ENCODE measurements around the gene DSG3.

DSG3 gene

GRCh38 chr18:31444142-31444541 lies 3.4 kb upstream of the DSG3 start:
- no peak overlapping the region for H3K4me3 ChIP-seq (ENCODE audit: low read length in 2 of 2)
- no CpG with 5 or more reads among the region's 2 CpGs for WGBS, 2 donors (ENCODE audit: extremely low coverage in 2 of 2, insufficient read length in 2 of 2, insufficient replicate concordance in 1 of 2)
- peaks cover 0 to 2% (median 0%) of the 10 kb centered on the region in 3 experiments for H3K27me3 ChIP-seq (ENCODE audit: control insufficient read depth in 3 of 3, insufficient read depth in 3 of 3, low read depth in 1 of 3, low read length in 3 of 3)
- H3K4ac ChIP-seq (ENCODE audit: low read length): no peak overlapping the region
- H4K91ac ChIP-seq (ENCODE audit: low read depth, low read length, poor library complexity): no peak overlapping the region
- no peak overlapping the region for H3K14ac ChIP-seq (ENCODE audit: low read length)
- no peak overlapping the region for H2BK5ac ChIP-seq (ENCODE audit: low read length)
- H3K79me1 ChIP-seq (ENCODE audit: low read depth, low read length): no peaks in the 10 kb centered on the region
- H3K36me3 ChIP-seq (replicated peaks in 1 of 2; ENCODE audit: control insufficient read depth in 2 of 2, insufficient read depth in 2 of 2, low read length in 2 of 2): no peaks in the 10 kb centered on the region
- H2AK5ac ChIP-seq (ENCODE audit: low read depth, low read length): no peak overlapping the region
- H3K23ac ChIP-seq (ENCODE audit: low read depth, low read length, poor library complexity): no peak overlapping the region
- H2BK120ac ChIP-seq (ENCODE audit: low read depth, low read length): no peak overlapping the region
- no peaks in the 10 kb centered on the region for H3K9me3 ChIP-seq (replicated peaks in 1 of 2; ENCODE audit: control insufficient read depth in 2 of 2, insufficient read depth in 1 of 2, low read depth in 1 of 2, low read length in 2 of 2)
- H3K18ac ChIP-seq (ENCODE audit: low read length): no peak overlapping the region
- H4K8ac ChIP-seq (ENCODE audit: low read depth, low read length): no peak overlapping the region
- H2BK12ac ChIP-seq (ENCODE audit: low read length): no peak overlapping the region
- no peak overlapping the region for H3K27ac ChIP-seq (replicated peaks; ENCODE audit: low read length)
- H3K9ac ChIP-seq (ENCODE audit: low read depth, low read length, poor library complexity): no peak overlapping the region
- no peak overlapping the region for H2AFZ ChIP-seq (ENCODE audit: low read length)
- H3K4me1 ChIP-seq (ENCODE audit: control insufficient read depth in 2 of 2, insufficient read depth in 1 of 2, low read depth in 1 of 2, low read length in 2 of 2): no peaks in the 10 kb centered on the region
- DNase-seq (ENCODE audit: low spot score): no peak
- H3K4me2 ChIP-seq (ENCODE audit: insufficient read depth, low read length, poor library complexity, severe bottlenecking): no peak overlapping the region
- H2BK15ac ChIP-seq (ENCODE audit: low read length): no peak overlapping the region

GRCh38 chr18:31445908-31446307 lies 1.6 kb upstream of the DSG3 start:
- H2AK5ac ChIP-seq (ENCODE audit: low read depth, low read length): no peak overlapping the region
- no peak overlapping the region for H3K4me3 ChIP-seq (ENCODE audit: low read length in 2 of 2)
- H3K36me3 ChIP-seq (replicated peaks in 1 of 2; ENCODE audit: control insufficient read depth in 2 of 2, insufficient read depth in 2 of 2, low read length in 2 of 2): no peaks in the 10 kb centered on the region
- H4K8ac ChIP-seq (ENCODE audit: low read depth, low read length): no peak overlapping the region
- no peak for DNase-seq (ENCODE audit: low spot score)
- no peak overlapping the region for H3K27ac ChIP-seq (replicated peaks; ENCODE audit: low read length)
- H3K9ac ChIP-seq (ENCODE audit: low read depth, low read length, poor library complexity): no peak overlapping the region
- H3K4me2 ChIP-seq (ENCODE audit: insufficient read depth, low read length, poor library complexity, severe bottlenecking): no peak overlapping the region
- H3K4me1 ChIP-seq (ENCODE audit: control insufficient read depth in 2 of 2, insufficient read depth in 1 of 2, low read depth in 1 of 2, low read length in 2 of 2): no peaks in the 10 kb centered on the region
- no peak overlapping the region for H2BK12ac ChIP-seq (ENCODE audit: low read length)
- H3K23ac ChIP-seq (ENCODE audit: low read depth, low read length, poor library complexity): no peak overlapping the region
- H3K18ac ChIP-seq (ENCODE audit: low read length): no peak overlapping the region
- H3K14ac ChIP-seq (ENCODE audit: low read length): no peak overlapping the region
- no peaks in the 10 kb centered on the region for H3K9me3 ChIP-seq (replicated peaks in 1 of 2; ENCODE audit: control insufficient read depth in 2 of 2, insufficient read depth in 1 of 2, low read depth in 1 of 2, low read length in 2 of 2)
- H2BK120ac ChIP-seq (ENCODE audit: low read depth, low read length): no peak overlapping the region
- no peak overlapping the region for H3K4ac ChIP-seq (ENCODE audit: low read length)
- H2BK5ac ChIP-seq (ENCODE audit: low read length): no peak overlapping the region
- H3K27me3 ChIP-seq (ENCODE audit: control insufficient read depth in 3 of 3, insufficient read depth in 3 of 3, low read depth in 1 of 3, low read length in 3 of 3): peaks cover 0 to 2% (median 0%) of the 10 kb centered on the region in 3 experiments
- H4K91ac ChIP-seq (ENCODE audit: low read depth, low read length, poor library complexity): no peak overlapping the region
- no peaks in the 10 kb centered on the region for H3K79me1 ChIP-seq (ENCODE audit: low read depth, low read length)
- H2BK15ac ChIP-seq (ENCODE audit: low read length): no peak overlapping the region
- no peak overlapping the region for H2AFZ ChIP-seq (ENCODE audit: low read length)

- no peak overlapping the region for H2AK5ac ChIP-seq (ENCODE audit: low read depth, low read length)
- no peak overlapping the region for H3K23ac ChIP-seq (ENCODE audit: low read depth, low read length, poor library complexity)
Measured at GRCh38 chr18:31446854-31447253, 687 bp upstream of the DSG3 start.

GRCh38 chr18:31450409-31450808 lies 2.9 kb downstream of the DSG3 start:
- Histone ChIP-seq H2BK120ac (ENCODE audit: low read depth, low read length) (no peak overlapping the region), H2AFZ (ENCODE audit: low read length) (no peak overlapping the region), H3K4me1 (ENCODE audit: control insufficient read depth in 2 of 2, insufficient read depth in 1 of 2, low read depth in 1 of 2, low read length in 2 of 2) (no peaks in the 10 kb centered on the region), H3K4ac (ENCODE audit: low read length) (no peak overlapping the region), H2AK5ac (ENCODE audit: low read depth, low read length) (no peak overlapping the region), H3K23ac (ENCODE audit: low read depth, low read length, poor library complexity) (no peak overlapping the region), H4K8ac (ENCODE audit: low read depth, low read length) (no peak overlapping the region), H3K27me3 (ENCODE audit: control insufficient read depth in 3 of 3, insufficient read depth in 3 of 3, low read depth in 1 of 3, low read length in 3 of 3) (no peaks in the 10 kb centered on the region), H3K9me3 (replicated peaks in 1 of 2; ENCODE audit: control insufficient read depth in 2 of 2, insufficient read depth in 1 of 2, low read depth in 1 of 2, low read length in 2 of 2) (no peaks in the 10 kb centered on the region), H3K14ac (ENCODE audit: low read length) (no peak overlapping the region), H3K79me1 (ENCODE audit: low read depth, low read length) (no peaks in the 10 kb centered on the region), H2BK12ac (ENCODE audit: low read length) (no peak overlapping the region), H3K36me3 (replicated peaks in 1 of 2; ENCODE audit: control insufficient read depth in 2 of 2, insufficient read depth in 2 of 2, low read length in 2 of 2) (no peaks in the 10 kb centered on the region), H3K9ac (ENCODE audit: low read depth, low read length, poor library complexity) (no peak overlapping the region), H3K4me2 (ENCODE audit: insufficient read depth, low read length, poor library complexity, severe bottlenecking) (no peak overlapping the region), H3K27ac (replicated peaks; ENCODE audit: low read length) (no peak overlapping the region), H4K91ac (ENCODE audit: low read depth, low read length, poor library complexity) (no peak overlapping the region), H3K4me3 (ENCODE audit: low read length in 2 of 2) (no peak overlapping the region), H2BK5ac (ENCODE audit: low read length) (no peak overlapping the region), H2BK15ac (ENCODE audit: low read length) (no peak overlapping the region), H3K18ac (ENCODE audit: low read length) (no peak overlapping the region)
- no peak for DNase-seq (ENCODE audit: low spot score)

More at GRCh38 chr18:31446854-31447253, 687 bp upstream of the DSG3 start:
- no peak overlapping the region for H3K4me2 ChIP-seq (ENCODE audit: insufficient read depth, low read length, poor library complexity, severe bottlenecking)
- H2BK5ac ChIP-seq (ENCODE audit: low read length): no peak overlapping the region
- no peak for DNase-seq (ENCODE audit: low spot score)
- no peaks in the 10 kb centered on the region for H3K9me3 ChIP-seq (replicated peaks in 1 of 2; ENCODE audit: control insufficient read depth in 2 of 2, insufficient read depth in 1 of 2, low read depth in 1 of 2, low read length in 2 of 2)
- H3K27ac ChIP-seq (replicated peaks; ENCODE audit: low read length): no peak overlapping the region
- H2BK120ac ChIP-seq (ENCODE audit: low read depth, low read length): no peak overlapping the region
- no peaks in the 10 kb centered on the region for H3K36me3 ChIP-seq (replicated peaks in 1 of 2; ENCODE audit: control insufficient read depth in 2 of 2, insufficient read depth in 2 of 2, low read length in 2 of 2)
- no peak overlapping the region for H2AFZ ChIP-seq (ENCODE audit: low read length)
- H3K79me1 ChIP-seq (ENCODE audit: low read depth, low read length): no peaks in the 10 kb centered on the region
- no peak overlapping the region for H3K14ac ChIP-seq (ENCODE audit: low read length)
- H3K4ac ChIP-seq (ENCODE audit: low read length): no peak overlapping the region
- no peak overlapping the region for H4K8ac ChIP-seq (ENCODE audit: low read depth, low read length)
- H3K4me3 ChIP-seq (ENCODE audit: low read length in 2 of 2): no peak overlapping the region
- H2BK12ac ChIP-seq (ENCODE audit: low read length): no peak overlapping the region
- no CpG with 5 or more reads among the region's 3 CpGs for WGBS, 2 donors (ENCODE audit: extremely low coverage in 2 of 2, insufficient read length in 2 of 2, insufficient replicate concordance in 1 of 2)
- no peak overlapping the region for H3K9ac ChIP-seq (ENCODE audit: low read depth, low read length, poor library complexity)
- no peak overlapping the region for H4K91ac ChIP-seq (ENCODE audit: low read depth, low read length, poor library complexity)
- H3K27me3 ChIP-seq (ENCODE audit: control insufficient read depth in 3 of 3, insufficient read depth in 3 of 3, low read depth in 1 of 3, low read length in 3 of 3): peaks cover 0 to 2% (median 0%) of the 10 kb centered on the region in 3 experiments
- no peak overlapping the region for H3K18ac ChIP-seq (ENCODE audit: low read length)
- H3K4me1 ChIP-seq (ENCODE audit: control insufficient read depth in 2 of 2, insufficient read depth in 1 of 2, low read depth in 1 of 2, low read length in 2 of 2): no peaks in the 10 kb centered on the region
- H2BK15ac ChIP-seq (ENCODE audit: low read length): no peak overlapping the region
